ACHN (cell line): ENCODE results near the gene AOC1.

ENCODE experiments used
- DNase-seq: peaks from one replicate; pipeline ENCODE4 v3.0.0-alpha.2; 2015
- in situ Hi-C: cut with HindIII; loops from 2 replicates; pipeline ENCODE4 v1.10.0; 2017; ENCODE audit warnings: low sequenced_read_pairs, low pct_ligation_motif_present, low pct_unique_long_range_greater_than_20kb

AOC1 gene

DNA sequence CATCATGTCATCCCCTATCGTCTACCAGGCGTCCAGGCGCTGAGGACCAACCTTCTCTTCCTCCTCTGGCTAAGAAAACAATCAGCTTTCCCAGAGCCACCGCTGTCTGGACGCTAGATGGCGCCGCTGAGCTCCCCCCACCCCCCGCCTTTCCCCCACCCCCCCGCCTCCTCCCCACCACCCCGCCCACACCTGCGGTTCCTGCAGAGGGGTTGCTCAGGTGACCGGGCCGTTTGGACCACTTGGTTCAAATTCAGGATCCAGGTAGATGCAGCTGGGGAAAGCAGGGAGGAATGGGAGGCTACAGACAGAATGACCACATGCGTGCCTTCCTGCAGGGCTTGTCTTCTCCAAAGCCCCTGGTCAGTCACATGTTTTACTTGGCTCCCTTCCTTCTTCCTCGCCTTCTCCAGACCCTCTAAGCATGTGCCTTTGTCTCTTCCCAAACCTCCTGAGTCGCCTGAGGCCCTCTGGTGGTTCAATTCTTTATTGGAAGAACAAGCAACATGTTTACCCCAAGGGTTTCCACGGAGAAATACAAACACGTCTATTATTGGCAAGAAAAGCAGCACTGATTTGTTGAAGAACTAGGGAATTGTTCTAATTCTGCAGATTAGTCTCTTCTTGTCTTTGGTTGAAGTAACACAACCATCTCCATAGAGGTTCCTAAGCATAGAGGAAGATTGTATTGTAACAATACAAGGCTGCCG is 24.7 kb downstream of the AOC1 start:
- in situ Hi-C loops: no loop called here
- DNase-seq: peak; percentile 87

DNA sequence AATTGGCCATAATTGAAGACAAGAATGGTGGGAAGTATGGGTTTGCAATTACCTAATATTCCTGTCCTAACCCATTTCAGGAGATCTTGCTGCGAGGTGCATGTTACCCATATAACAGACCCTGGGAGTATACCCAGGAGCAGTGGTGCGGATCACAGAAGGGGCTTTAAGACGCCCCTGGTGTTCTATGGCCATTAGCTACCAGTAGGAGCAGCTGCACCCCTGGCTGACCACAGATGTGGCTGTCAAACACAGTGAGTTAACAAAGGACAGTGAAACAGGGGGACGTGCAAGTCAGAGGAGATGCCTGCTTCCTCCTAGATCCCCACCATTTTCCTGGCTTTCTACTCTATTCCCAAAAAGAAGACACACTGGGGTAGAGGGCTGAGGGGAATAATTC is 25.2 kb downstream of the AOC1 start:
- no peak for DNase-seq
- in situ Hi-C loops: no loop called here

DNA sequence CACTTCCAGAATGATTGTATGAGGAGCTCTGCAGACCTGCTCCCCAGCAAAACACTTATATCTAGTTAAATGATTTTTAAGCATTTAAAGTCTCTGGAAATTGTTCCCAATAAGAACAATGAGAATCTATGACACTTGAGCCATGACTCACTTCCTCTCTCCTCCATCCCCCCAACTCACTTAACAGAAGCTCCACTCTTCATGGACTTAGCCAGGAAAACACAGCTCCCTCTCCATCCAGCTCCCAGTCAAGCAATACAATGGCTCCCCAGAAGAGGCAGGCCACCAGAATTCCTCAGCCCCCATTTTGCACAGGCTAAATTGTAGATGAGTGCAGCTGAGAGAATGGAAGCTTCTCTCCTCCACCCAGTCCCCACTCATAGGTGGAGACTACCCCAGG is 27.0 kb downstream of the AOC1 start:
- in situ Hi-C loops: no loop called here
- no peak for DNase-seq

DNA sequence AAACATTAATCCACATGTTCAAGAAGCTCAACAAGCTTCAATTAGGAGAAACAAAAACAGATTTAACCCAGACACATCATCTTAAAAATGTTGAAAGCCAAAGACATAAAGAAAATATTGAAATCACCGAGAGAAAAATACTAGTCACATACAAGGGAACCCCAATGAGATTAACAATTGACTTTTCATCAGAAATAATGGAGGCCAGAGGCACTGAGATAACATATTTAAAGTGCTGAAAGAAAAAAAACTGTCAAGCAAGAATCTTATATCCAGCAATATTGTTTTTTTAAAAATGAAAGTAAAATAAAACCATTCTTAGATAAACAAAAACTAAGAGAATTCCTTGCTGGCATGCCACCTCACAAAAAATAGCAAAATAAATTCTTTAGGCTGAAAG is 28.9 kb downstream of the AOC1 start:
- in situ Hi-C loops: no loop called here
- no peak for DNase-seq

DNA sequence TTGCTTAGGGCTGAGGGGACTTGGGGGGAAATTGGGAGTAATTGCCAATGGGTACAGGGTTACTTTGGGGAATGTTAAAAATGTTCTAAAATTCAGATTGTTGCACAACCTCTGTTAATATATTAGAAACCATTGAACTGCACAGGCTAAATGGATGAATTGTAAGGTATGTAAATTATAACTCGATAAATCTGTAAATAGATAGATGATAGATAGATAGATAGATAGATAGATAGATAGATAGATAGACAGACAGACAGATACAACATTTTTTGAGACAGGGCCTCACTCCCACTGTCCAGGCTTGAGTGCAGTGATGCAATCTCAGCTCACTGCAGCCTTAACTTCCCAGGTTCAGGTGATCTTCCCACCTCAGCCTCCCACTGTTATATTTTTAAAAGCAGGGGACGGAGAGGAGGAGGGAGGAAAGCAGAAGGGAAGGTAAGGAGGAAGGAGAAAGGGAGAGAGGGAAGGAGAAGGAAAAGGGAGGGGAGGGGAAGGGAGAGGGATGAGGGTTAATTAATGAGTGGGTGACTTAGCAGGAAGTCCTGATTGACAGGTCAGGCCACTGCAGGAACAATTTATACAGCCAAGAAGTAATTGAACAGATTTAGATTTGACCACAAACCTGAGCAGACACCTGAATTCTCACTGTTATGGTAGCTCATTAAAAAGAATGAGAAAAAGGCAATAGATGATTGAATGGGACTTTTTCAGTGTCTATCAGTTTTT is 38.7 kb downstream of the AOC1 start:
- DNase-seq: no peak
- in situ Hi-C loops: no loop called here

DNA sequence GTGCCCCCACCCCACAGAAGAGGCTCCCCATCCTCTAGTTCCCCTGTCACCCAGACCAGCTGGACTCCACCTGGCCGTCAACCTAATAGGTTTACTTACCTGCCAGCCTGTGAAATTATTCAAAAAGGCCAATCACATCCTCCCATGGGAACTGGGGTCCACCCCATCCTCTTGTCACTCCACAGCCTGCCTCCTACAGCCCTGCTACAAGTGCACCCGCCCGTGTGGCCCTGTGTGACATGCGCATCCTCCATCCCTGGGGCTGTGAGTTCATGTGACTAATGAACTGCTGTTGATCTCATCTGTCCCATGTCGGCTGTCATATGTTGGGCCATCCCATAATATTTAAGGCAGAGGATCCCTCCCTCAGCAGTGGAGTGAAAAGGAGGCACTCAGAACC is 39.4 kb downstream of the AOC1 start:
- DNase-seq: no peak
- in situ Hi-C loops: no loop called here

DNA sequence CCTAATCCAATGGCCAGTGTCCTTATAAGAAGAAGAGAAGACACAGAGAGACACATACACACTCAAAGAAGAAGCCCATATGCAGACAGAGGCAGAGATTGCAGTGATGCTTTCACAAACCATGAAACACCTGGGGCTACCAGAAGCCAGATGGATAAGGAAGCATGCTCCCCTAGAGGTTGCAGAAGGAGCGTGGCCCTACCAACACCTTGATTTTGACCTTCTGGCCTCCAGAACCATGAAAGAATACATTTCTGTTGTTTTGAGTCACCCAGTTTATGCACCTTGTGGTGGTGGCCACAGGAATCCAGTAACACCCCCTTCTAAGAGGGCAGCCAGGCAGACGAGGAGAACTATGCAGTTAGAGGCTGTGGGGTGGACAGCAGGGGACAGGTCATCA is 43.5 kb downstream of the AOC1 start:
- DNase-seq: no peak
- in situ Hi-C loops: no loop called here

DNA sequence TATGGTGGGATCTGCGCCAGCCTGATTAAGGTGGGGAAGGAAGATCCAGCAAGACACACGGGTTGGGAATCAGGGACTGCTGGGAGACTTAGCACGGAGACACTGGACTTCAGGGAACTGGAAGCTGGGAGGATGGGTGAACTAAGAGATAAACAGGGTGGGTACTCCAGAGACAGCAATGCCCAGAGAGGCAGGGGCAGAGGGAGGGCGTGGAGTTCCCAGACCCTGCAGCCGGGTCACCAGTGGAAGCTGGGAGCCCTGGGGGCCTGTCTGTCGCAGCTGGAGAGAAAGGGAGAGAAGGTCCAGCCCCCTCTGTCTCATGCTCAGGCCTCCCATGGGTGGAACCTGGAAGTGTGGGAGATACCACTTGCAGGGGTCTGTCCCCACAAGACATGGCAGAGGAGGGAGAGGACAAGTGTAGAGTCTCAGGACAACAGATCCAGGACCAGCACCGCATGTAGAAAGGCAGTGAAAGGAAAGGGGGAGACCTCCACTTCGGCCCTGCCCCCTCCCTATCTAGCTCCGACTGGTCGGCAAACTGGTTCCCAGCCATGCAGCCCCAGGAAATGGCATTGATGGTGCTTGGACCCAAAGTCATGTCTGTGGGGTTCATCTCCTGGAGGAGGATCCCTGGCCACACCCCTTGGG is 44.4 kb downstream of the AOC1 start:
- DNase-seq: no peak
- in situ Hi-C loops: no loop called here

DNA sequence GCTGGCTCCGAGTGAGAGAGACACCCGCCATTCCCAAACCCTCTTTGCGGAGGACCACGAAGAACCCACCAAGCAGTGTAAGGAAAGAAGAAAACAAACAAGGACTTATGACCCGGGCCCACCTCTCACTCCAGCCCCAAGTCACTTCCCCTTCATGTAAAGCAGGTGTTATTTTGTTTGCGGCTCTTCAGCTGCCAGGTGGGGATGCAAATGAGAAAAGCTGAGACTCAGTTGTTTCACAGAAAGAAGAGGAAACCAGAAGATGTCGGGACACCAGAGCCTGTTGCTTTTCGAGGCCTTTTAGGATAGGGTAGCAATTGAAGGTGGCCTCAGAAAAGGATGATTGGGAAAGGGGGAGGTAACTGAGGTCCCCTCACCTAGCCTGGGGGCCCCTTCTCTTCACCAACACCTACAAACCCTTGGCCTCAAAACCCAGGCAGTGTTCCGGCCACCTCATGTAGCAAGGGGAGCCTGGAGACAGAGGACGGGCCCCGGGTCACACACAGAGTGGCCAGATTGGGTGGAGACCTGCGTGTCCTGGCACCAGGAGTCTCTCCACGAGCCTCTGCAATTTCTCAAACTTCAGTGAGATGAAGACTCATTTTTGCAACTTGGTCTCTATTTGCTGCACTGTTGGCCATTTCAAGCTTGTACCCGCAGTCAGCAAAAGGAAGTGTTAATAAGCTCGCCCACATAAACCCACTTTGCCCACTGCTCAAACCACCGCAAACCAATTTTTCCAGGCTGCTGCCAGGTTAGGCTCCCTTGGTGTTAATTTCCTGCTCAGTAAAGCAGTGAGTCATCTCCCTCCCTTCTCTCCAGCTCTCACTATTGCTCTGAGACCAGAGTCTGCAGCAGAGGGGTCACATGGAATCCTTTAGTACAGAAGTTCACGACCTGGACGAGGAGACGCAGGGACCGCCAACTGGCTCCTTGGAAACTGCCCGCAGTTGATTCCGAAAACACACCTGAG is 45.5 kb downstream of the AOC1 start:
- DNase-seq: peak; percentile 21
- in situ Hi-C loops: no loop called here

DNA sequence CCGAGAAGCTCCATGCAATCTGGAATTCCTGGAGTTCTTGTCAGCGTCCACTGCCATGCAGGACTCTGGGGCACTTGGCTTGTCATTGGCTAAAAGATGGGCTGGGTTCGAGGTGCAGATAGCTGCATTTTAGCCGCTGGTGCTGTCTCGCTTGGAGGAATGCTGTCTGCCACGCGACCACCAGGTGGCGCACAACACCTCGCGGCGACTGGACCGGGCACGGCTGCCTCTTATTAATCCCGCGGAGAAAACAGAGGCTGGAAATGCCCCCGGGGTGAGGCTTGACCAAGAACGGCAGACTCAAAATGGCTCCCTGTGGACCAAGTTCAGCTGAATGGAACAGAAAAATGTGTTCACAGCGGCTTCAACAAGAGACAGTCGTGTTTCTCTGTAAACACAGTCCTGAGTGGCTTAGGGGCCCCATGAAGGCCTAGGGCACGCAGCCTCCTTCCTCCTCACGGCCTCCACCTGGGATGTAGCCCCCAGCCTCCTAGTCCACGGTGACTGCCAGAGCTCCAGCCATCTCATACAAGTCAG is 46.2 kb downstream of the AOC1 start:
- in situ Hi-C loops: no loop called here
- peak; percentile 70 for DNase-seq

DNA sequence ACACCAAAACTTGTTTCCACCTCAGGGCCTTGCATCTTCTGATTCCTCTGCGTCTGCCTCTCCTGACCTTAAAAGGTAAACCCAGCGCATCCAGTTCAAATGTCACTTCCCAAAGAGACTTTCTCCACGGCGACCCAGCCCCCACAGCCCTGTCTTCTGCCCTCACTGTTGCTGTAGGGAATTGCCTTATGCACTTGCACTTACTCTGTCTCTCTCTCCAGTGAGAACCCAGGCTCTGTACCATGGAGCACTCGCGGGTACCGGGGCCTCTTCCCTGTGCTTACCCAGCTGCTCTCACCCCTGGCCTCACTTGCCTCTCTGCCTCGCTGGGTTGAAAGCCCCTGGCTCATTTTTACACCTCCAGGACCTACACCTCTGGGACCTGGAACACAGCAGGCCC is 48.4 kb downstream of the AOC1 start:
- no peak for DNase-seq
- in situ Hi-C loops: no loop called here

DNA sequence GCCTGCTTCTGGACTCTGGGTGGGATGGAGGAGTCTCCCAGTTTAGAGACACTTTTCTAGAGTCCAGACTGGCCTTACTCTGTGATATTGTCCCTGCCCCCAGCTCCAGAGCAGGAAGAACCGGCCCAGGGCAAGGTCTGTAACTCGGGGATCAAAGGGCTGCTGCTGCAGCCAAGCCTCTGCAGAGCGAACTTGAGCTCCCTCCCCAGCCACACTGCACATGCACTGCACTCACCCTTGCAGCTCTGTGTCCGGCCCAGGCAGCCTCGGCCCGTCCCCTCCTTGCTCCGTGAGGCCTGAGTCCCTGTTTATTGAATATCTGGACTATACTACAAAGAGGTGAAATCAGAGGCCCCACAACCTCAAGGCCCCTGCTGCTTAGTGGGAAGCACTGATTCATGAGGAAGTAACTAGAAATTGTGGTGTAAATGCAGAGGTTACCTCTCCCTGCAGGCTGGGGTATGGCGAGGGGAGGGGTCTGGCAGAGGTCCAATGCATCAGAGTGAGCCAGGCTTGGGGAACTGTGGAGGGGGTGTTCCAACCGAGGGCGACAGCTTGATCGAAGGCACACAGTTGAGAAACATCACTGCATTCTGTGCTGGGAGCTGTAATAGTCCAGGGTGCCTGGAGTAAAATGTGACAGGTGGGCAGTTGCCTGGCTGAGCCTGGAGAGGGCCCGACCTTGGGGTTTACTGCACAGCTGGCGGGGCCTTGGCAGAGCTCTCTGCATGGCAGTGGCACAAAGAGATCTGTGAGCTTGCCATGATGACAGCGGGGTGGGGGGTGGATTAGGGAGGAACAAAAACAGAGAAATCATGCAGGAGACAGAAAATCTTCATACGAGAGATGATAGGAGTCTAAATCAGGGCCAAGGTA is 49.1 kb downstream of the AOC1 start:
- no peak for DNase-seq
- in situ Hi-C loops: no loop called here

DNA sequence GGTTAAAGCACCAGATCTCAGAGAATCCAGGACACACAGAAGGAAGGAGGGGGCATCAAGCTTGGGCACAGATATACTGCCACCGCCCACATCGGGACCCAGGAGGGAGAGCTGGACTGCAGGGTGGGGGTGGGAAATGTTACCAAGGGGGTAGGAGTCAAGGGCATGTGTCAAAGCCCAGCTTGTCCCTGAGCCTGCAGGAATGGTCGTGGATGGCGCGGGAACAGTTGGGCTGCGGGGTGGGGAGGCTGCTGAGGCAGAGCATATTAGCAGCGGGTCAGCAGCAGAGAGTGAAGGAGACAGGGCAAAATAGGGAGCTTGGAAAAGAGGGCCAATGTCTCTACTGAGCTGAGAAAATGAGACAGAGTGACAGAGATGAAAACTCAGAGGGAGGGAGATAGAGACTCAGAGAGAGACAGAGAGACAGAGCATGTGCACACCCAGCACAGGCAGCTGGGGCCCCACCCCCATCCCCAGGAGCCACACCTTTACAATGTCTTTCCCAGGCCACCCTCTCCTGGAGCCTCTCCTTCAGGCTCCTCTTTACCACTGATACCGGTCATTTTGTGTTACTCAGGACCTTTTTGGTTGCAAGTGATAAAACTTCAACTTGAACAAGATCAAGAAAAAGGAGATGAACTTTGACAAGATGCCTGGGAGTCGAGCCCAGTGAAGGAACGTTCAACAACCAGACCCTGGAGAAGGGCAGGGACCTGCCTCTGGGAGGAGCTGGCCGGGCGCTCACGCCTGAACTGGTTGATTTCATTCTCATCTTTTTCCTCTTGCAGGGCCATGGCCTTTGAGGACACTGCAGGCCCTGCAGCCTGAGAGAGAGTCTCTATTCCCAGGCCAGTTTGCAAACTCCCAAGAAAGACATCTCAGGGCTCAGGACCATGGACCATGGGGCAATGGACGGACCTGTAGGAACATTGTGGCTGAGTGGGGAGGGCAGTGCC is 50.0 kb downstream of the AOC1 start:
- no peak for DNase-seq

DNA sequence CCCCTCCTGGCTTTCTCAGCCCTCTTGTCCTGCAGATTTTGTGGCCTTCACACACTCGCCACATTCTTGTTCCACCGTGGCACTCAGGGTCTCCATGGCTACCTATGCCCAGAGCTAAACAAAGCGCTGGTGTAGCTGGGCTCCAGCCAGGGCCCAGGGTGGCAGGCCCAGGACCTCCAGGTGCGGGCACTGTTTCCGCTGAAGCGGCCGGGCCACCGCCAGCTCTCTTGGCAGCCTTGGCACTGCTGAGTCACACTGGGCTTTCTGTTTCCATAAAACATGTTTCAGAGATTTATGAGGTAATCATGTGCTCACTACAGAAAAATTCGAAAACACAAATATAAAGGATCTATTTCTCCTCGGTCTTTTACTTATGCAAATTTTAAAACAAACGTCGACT is 51.3 kb downstream of the AOC1 start:
- in situ Hi-C loops: no loop called here
- DNase-seq: peak; percentile 79

More for the DNA sequence above, 50.0 kb downstream of the AOC1 start:
- in situ Hi-C loops: no loop called here

DNA sequence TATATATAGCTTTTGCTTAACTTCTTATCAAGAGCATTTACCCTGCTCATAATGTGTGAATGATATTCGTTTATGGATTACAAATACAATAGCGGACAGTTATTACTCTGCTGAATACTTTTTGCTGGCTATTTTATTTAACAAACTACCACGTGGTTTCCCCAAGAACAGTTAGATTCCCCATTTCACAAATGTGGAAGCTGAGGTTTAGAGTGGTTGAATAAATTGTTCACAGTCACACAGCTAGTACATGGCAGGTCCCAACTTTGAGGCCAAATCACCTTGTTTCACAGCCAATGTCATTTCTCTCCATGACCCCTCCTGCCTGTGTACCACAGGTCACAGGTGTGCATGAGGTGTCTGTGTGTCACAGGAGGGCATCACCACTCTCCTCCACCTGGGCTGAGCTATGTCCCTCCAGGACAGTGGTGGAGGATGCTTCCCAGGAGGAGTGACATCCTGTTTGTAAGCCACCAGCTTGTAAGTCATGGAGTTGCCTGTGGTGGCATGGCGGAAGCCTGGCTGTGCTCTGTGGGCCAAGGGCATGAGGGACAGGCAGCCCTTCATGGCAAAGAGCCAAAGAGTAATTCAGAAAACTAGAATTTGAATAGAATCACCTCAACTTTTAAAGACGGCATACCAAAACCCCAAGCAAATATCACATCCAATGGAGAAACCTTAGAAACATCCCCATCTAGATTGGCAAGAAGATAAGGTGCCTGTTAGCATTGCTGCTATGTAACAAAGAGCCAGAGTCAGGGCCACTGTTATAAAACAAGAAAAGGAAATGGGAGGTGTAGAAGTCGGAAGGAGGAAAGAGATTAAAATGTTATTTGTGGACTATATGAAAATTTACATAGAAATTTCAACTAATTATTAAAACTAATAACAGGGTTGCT is 51.9 kb downstream of the AOC1 start:
- in situ Hi-C loops: no loop called here

DNA sequence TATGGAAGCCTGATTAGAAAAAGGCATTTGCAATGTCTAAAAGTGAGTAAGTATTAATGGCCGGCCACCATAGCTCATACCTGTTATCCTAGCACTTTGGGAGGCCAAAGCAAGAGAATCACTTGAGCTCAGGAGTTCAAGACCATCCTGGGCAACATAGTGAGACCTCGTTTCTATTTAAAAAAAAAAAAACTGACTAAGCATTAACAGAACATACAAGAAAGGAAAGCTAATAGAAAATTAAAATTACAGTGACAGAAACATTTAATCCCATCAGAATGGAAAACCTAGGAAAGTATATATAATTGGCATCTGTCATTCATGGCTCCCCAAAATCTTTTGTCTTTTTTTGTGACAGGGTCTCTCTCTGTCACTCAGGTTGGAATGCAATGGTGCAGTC is 55.9 kb downstream of the AOC1 start:
- in situ Hi-C loops: no loop called here
- no peak for DNase-seq

More for the DNA sequence above, 51.9 kb downstream of the AOC1 start:
- DNase-seq: no peak
